Measurements from ENCODE around the gene FAM200A.
"Not testable (repeated sequence)": the region's sequence is repeated elsewhere in the genome, so short reads cannot be mapped to it uniquely, and the experiment has no call there.

Gene FAM200A

GRCh38 chr7:99573257-99573656 is 21.3 kb upstream of the FAM200A start (continued):
- TF ChIP-seq IKZF3 (tag by site-specific recombination; IDR thresholded peaks at IDR 0.05) (no peak), KLF10 (tag by site-specific recombination; IDR thresholded peaks at IDR 0.05) (no peak), ZNF776 (tag by site-specific recombination; IDR thresholded peaks at IDR 0.05; ENCODE audit: borderline replicate concordance) (no peak), ZNF473 (tag by site-specific recombination; IDR thresholded peaks at IDR 0.05) (no peak), SCRT1 (tag by site-specific recombination; IDR thresholded peaks at IDR 0.05; ENCODE audit: borderline replicate concordance) (no peak), RBAK (tag by site-specific recombination; IDR thresholded peaks at IDR 0.05) (no peak)

- H3K9me3 ChIP-seq (ENCODE audit: control insufficient read depth, insufficient read depth, low read depth, low read length): no peaks in the 10 kb centered on the region
- no peak for TF ChIP-seq GFI1B (tag by site-specific recombination; IDR thresholded peaks at IDR 0.05)
- no peak for TF ChIP-seq AEBP2 (tag by site-specific recombination; IDR thresholded peaks at IDR 0.05; ENCODE audit: borderline replicate concordance)
- TF ChIP-seq ZNF521 (tag by site-specific recombination; IDR thresholded peaks at IDR 0.05): no peak
- TF ChIP-seq ZSCAN16 (tag by site-specific recombination; IDR thresholded peaks at IDR 0.05): no peak
- no peak for TF ChIP-seq EGR2 (tag by site-specific recombination; IDR thresholded peaks at IDR 0.05; ENCODE audit: low read depth)
- TF ChIP-seq HOXD13 (CRISPR knock-in tag; IDR thresholded peaks at IDR 0.05; ENCODE audit: borderline replicate concordance): no peak
- TF ChIP-seq ZBTB48 (tag by site-specific recombination; IDR thresholded peaks at IDR 0.05): no peak
- no peak for TF ChIP-seq ZNF398 (tag by site-specific recombination; IDR thresholded peaks at IDR 0.05)
- no peak overlapping the region for H3K27ac ChIP-seq (ENCODE audit: extremely low read depth, low read depth, low read length)
- ChIA-PET POLR2A (no interaction called here), CTCF (no interaction called here)
- no peak overlapping the region for H3K4me3 ChIP-seq (ENCODE audit: low read depth, low read length)
- H3K4me1 ChIP-seq (ENCODE audit: control insufficient read depth, insufficient read depth, low read length): peaks cover 4% of the 10 kb centered on the region; the same call in 1 of the 2 replicates
- H3K36me3 ChIP-seq (ENCODE audit: control insufficient read depth in 2 of 2, insufficient read depth in 1 of 2, low read length in 2 of 2): peaks cover 26 to 66% of the 10 kb centered on the region in 2 experiments
Measured at GRCh38 chr7:99571768-99572167, 19.9 kb upstream of the FAM200A start.

- H3K9me3 ChIP-seq (ENCODE audit: control insufficient read depth, insufficient read depth, low read depth, low read length); H3K4me3 ChIP-seq (ENCODE audit: low read depth, low read length); H3K27ac ChIP-seq (ENCODE audit: extremely low read depth, low read depth, low read length); CTCF ChIA-PET; H3K4me1 ChIP-seq (ENCODE audit: control insufficient read depth, insufficient read depth, low read length): not testable (repeated sequence)
- POLR2A ChIA-PET: interaction anchor here (1.0 kb wide), 1 partner anchor 48 kb away, joined by 3 read pairs; the partner anchor contains the start of gene ZSCAN25
- peaks cover 49 to 86% of the 10 kb centered on the region in 2 experiments for H3K36me3 ChIP-seq (ENCODE audit: control insufficient read depth in 2 of 2, insufficient read depth in 1 of 2, low read length in 2 of 2)
- TF ChIP-seq ZNF121 (tag by site-specific recombination; IDR thresholded peaks at IDR 0.05): peak; percentile 91
Measured at GRCh38 chr7:99568770-99569169, 16.9 kb upstream of the FAM200A start.

GRCh38 chr7:99563650-99564049 is 11.7 kb upstream of the FAM200A start:
- H3K4me3 ChIP-seq (ENCODE audit: low read depth, low read length): no peak overlapping the region
- peaks cover 65 to 72% of the 10 kb centered on the region in 2 experiments for H3K36me3 ChIP-seq (ENCODE audit: control insufficient read depth in 2 of 2, insufficient read depth in 1 of 2, low read length in 2 of 2)
- H3K9me3 ChIP-seq (ENCODE audit: control insufficient read depth, insufficient read depth, low read depth, low read length): no peaks in the 10 kb centered on the region
- ChIA-PET CTCF (interaction anchor here (0.7 to 1.2 kb wide), 2 partner anchors 12 to 456 kb away, joined by 3 to 4 read pairs; partner anchors contain the start of gene FAM200A), POLR2A (interaction anchor here (1.0 kb wide), 2 partner anchors 12 to 59 kb away, joined by 4 read pairs; partner anchors contain the start of genes FAM200A and ZKSCAN5)
- no peak overlapping the region for H3K27ac ChIP-seq (ENCODE audit: extremely low read depth, low read depth, low read length)
- peaks cover 5% of the 10 kb centered on the region for H3K4me1 ChIP-seq (ENCODE audit: control insufficient read depth, insufficient read depth, low read length)
- no peak for TF ChIP-seq RBAK (tag by site-specific recombination; IDR thresholded peaks at IDR 0.05)
- no peak for TF ChIP-seq ZNF248 (tag by site-specific recombination; IDR thresholded peaks at IDR 0.05)
- no peak for TF ChIP-seq ZXDB (tag by site-specific recombination; IDR thresholded peaks at IDR 0.05)
- no peak for TF ChIP-seq ZNF2 (tag by site-specific recombination; IDR thresholded peaks at IDR 0.05)
- no peak for TF ChIP-seq ZNF266 (tag by site-specific recombination; IDR thresholded peaks at IDR 0.05; ENCODE audit: low read depth)
- TF ChIP-seq ZNF148 (tag by site-specific recombination; IDR thresholded peaks at IDR 0.05; ENCODE audit: borderline replicate concordance): no peak
- TF ChIP-seq ZNF138 (tag by site-specific recombination; IDR thresholded peaks at IDR 0.05; ENCODE audit: borderline replicate concordance): no peak
- no peak for TF ChIP-seq AEBP2 (tag by site-specific recombination; IDR thresholded peaks at IDR 0.05; ENCODE audit: borderline replicate concordance)
